GM12875 (cell line): ENCODE results near the gene FAM170B.

Experiments used
- H3K4me3 ChIP-seq: one replicate; pipeline ENCODE4 v1.5.1; 2011; ENCODE audit warnings: low read depth, low read length, control low read depth
- CTCF ChIP-seq: IDR thresholded peaks from 2 replicates; pipeline ENCODE4 v1.5.1; 2011; ENCODE audit warnings: low read depth, mild to moderate bottlenecking, control low read depth, inconsistent platforms, low read length, moderate library complexity, borderline replicate concordance; ENCODE audit not compliant: insufficient read depth

FAM170B gene

GRCh38 chr10:49176310-49177268 is 42.8 kb upstream of the FAM170B start:
- H3K4me3 ChIP-seq = no peak overlapping the region
- peak; percentile 51; the same call in 1 of the 2 replicates for TF ChIP-seq CTCF

- TF ChIP-seq CTCF = no peak
- H3K4me3 ChIP-seq = no peak overlapping the region
Measured at GRCh38 chr10:49175587-49176309, 41.9 kb upstream of the FAM170B start.

- TF ChIP-seq CTCF = no peak
- no peak overlapping the region for H3K4me3 ChIP-seq
Measured at GRCh38 chr10:49174926-49175500, 41.2 kb upstream of the FAM170B start.

- no peak overlapping the region for H3K4me3 ChIP-seq
- TF ChIP-seq CTCF = no peak
Measured at GRCh38 chr10:49174261-49174925, 40.6 kb upstream of the FAM170B start.

GRCh38 chr10:49173853-49174252 is 40.0 kb upstream of the FAM170B start:
- H3K4me3 ChIP-seq = no peak overlapping the region
- no peak for TF ChIP-seq CTCF

GRCh38 chr10:49173201-49173772 is 39.5 kb upstream of the FAM170B start:
- H3K4me3 ChIP-seq = no peak overlapping the region
- no peak for TF ChIP-seq CTCF
